Gastrocnemius medialis (tissue), 4 donors: ENCODE measurements around the gene GRIP2. TPM values are rescaled to one million over a fixed set of nuclear protein-coding genes. Genes with fewer than 3 reads are reported as not detected.

Source experiments
- ATAC-seq, 2 donors: fragments of 150-250 bp; one replicate each; pipeline ENCODE4 v1.9.1; 2016
- DNase-seq, 2 donors: peaks; one replicate each; pipeline ENCODE4 v3.0.0-alpha.2; 2019
- H3K27ac ChIP-seq, 4 donors: fragments of 200-600 bp; sonication (generic); 1 replicate in 1 of 4; 2 replicates in 3 of 4; pipeline ENCODE4 v1.5.1; 2016 to 2018; ENCODE audit warnings: mild to moderate bottlenecking in 2 of 4, moderate library complexity in 1 of 4
- H3K27me3 ChIP-seq, 3 donors: fragments of 200-600 bp; sonication (generic) in 2 of 3; 1 replicate in 1 of 3; 2 replicates in 2 of 3; pipeline versions ENCODE4 v1.5.1 to v1.6.0; 2016 to 2019; ENCODE audit warnings: mild to moderate bottlenecking in 1 of 3, moderate library complexity in 1 of 3
- H3K36me3 ChIP-seq, 2 donors: fragments of 200-600 bp; sonication (generic) in 1 of 2; one replicate each; pipeline ENCODE4 v1.5.1; 2017 to 2018
- H3K4me1 ChIP-seq, 2 donors: fragments of 200-600 bp; sonication (generic) in 1 of 2; one replicate each; pipeline ENCODE4 v1.5.1; 2016 to 2017; ENCODE audit warnings: mild to moderate bottlenecking in 2 of 2
- H3K4me3 ChIP-seq, 4 donors: fragments of 200-600 bp; sonication (generic) in 3 of 4; 1 replicate in 1 of 4; 2 replicates in 3 of 4; pipeline ENCODE4 v1.5.1; 2016 to 2019; ENCODE audit warnings: mild to moderate bottlenecking in 2 of 4
- H3K9me3 ChIP-seq, 3 donors: fragments of 200-600 bp; sonication (generic) in 2 of 3; 1 replicate in 1 of 3; 2 replicates in 2 of 3; pipeline ENCODE4 v1.5.1; 2016 to 2019
- CTCF ChIP-seq, 5 experiments: fragments of 450-650 bp in 3 of 5; fragments of 200-600 bp in 2 of 5; sonication (generic) in 2 of 5; IDR thresholded peaks in 4 of 5; conservative IDR thresholded peaks in 1 of 5; 1 replicate in 4 of 5; 2 replicates in 1 of 5; pipeline ENCODE4 v1.5.1; 2016 to 2019; ENCODE audit warnings: antibody characterized with exemption in 5 of 5, mild to moderate bottlenecking in 3 of 5, moderate library complexity in 3 of 5
- POLR2A ChIP-seq, 2 donors: fragments of 450-650 bp; IDR thresholded peaks; one replicate each; pipeline ENCODE4 v1.6.1; 2017; ENCODE audit warnings: antibody characterized with exemption in 2 of 2, mild to moderate bottlenecking in 2 of 2, moderate library complexity in 2 of 2
- in situ Hi-C, 4 donors: fragments of 200-750 bp; cut with MboI; loops; one replicate each; pipeline versions ENCODE4 v1.15.0 to v1.8.0; 2017; ENCODE audit warnings: low sequenced_read_pairs in 4 of 4
- intact Hi-C: fragments of 100-400 bp; cut with DNase I; formaldehyde crosslinking; loops from one replicate; pipeline ENCODE4 v1.15.1; 2023; ENCODE audit warnings: low total_unique reads
- total RNA-seq, 4 donors: library from RNA; depleted of rRNA; stranded (reverse); fragments of >200 nt; gene quantifications; one replicate each; pipeline versions ENCODE4 v1.1.0 to v1.2.3, GENCODE V29; 2016

The GRIP2 gene
- total RNA-seq, 4 donors from 2014 or later: 2.8 to 12.6 (median 4.6) TPM

GRCh38 chr3:14505001-14505802 lies 34.9 kb downstream of the GRIP2 start:
- intact Hi-C loops (loop anchor here (5.0 kb wide), 2 partner anchors 147 to 417 kb away; partner anchors contain the start of gene CCDC174), in situ Hi-C loops (no loop called here)
- no peak for DNase-seq

GRCh38 chr3:14503706-14504065 lies 36.5 kb downstream of the GRIP2 start:
- ATAC-seq (no peak), DNase-seq (peak in 1 of 2 donors; percentile 8)
- Histone ChIP-seq H3K9me3 (peaks cover 0 to 11% (median 0%) of the 10 kb centered on the region in 3 donors), H3K4me1 (no peaks in the 10 kb centered on the region), H3K36me3 (peaks cover 0 to 65% of the 10 kb centered on the region in 2 donors), H3K4me3 (no peak overlapping the region), H3K27me3 (no peaks in the 10 kb centered on the region), H3K27ac (no peak overlapping the region)
- TF ChIP-seq POLR2A (IDR thresholded peaks at IDR 0.05): no peak
- no peak for TF ChIP-seq CTCF (IDR thresholded peaks at IDR 0.05 in 4 of 5, conservative IDR thresholded peaks at IDR 0.05 in 1 of 5)
- intact Hi-C loops (no loop called here), in situ Hi-C loops (loop anchor here in 2 of 4 donors (5.0 kb wide), 2 partner anchors 44 to 49 kb away; no protein-coding TSS in a partner anchor)

More at GRCh38 chr3:14505001-14505802, 34.9 kb downstream of the GRIP2 start:
- H3K36me3 ChIP-seq: peaks cover 0 to 52% of the 10 kb centered on the region in 2 donors
- no peak overlapping the region for H3K27ac ChIP-seq
- ATAC-seq: no peak
- no peaks in the 10 kb centered on the region for H3K27me3 ChIP-seq
- TF ChIP-seq CTCF (IDR thresholded peaks at IDR 0.05 in 4 of 5, conservative IDR thresholded peaks at IDR 0.05 in 1 of 5) (no peak), POLR2A (IDR thresholded peaks at IDR 0.05) (no peak)
- H3K4me1 ChIP-seq: peaks cover 0 to 4% of the 10 kb centered on the region in 2 donors
- no peak overlapping the region for H3K4me3 ChIP-seq
- H3K9me3 ChIP-seq: peaks cover 0 to 11% (median 0%) of the 10 kb centered on the region in 3 donors

DNA sequence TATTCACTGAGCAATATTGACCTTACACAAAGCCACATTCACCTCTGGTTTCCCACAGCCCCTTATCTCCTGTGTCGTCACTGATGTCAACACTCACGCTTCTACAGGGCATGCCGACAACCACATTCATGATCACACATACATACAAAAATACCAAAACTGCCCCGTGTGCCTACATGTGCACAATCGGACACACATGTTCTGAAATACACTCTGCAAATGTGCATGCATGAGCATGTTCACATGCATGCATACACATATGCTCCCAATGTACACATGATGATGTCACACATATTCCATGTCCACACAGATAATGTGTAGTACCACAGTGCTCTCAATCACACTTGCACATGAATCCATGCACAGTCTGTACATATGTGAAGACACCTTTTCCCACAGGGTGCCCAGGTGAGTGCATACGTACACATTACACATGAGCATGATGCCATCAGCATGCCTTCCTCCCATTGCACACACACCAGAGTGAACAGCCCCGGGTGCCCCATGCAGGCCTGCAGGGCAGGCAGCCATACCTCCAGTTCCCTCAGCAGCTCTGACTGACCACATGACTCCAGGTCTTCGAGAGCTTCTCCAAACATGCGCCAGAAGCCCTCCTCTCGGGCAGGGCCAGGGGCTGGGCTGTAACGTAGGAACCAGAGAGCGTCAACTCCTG lies 37.0 kb downstream of the GRIP2 start:
- TF ChIP-seq POLR2A (IDR thresholded peaks at IDR 0.05) (no peak), CTCF (IDR thresholded peaks at IDR 0.05 in 4 of 5, conservative IDR thresholded peaks at IDR 0.05 in 1 of 5) (no peak)
- H3K4me1 ChIP-seq: no peaks in the 10 kb centered on the region
- no peak overlapping the region for H3K4me3 ChIP-seq
- H3K27me3 ChIP-seq: no peaks in the 10 kb centered on the region
- H3K27ac ChIP-seq: no peak overlapping the region
- H3K9me3 ChIP-seq: peaks cover 0 to 11% (median 0%) of the 10 kb centered on the region in 3 donors
- DNase-seq: peak in 1 of 2 donors; percentile 11
- in situ Hi-C loops (loop anchor here in 2 of 4 donors (5.0 kb wide), 2 partner anchors 44 to 49 kb away; no protein-coding TSS in a partner anchor), intact Hi-C loops (no loop called here)
- H3K36me3 ChIP-seq: peaks cover 0 to 68% of the 10 kb centered on the region in 2 donors
- ATAC-seq: no peak

- H3K36me3 ChIP-seq: peaks cover 0 to 75% of the 10 kb centered on the region in 2 donors
These were observed 37.7 kb downstream of the GRIP2 start for GRCh38 chr3:14502472-14502871.

More at GRCh38 chr3:14502472-14502871, 37.7 kb downstream of the GRIP2 start:
- no peak for ATAC-seq
- Histone ChIP-seq H3K4me3 (no peak overlapping the region), H3K27me3 (no peaks in the 10 kb centered on the region), H3K27ac (no peak overlapping the region), H3K9me3 (peaks cover 0 to 11% (median 0%) of the 10 kb centered on the region in 3 donors), H3K4me1 (no peaks in the 10 kb centered on the region)
- in situ Hi-C loops: loop anchor here in 2 of 4 donors (5.0 kb wide), 2 partner anchors 45 to 50 kb away; no protein-coding TSS in a partner anchor
- DNase-seq: no peak
- intact Hi-C loops: no loop called here
- no peak for TF ChIP-seq CTCF (IDR thresholded peaks at IDR 0.05 in 4 of 5, conservative IDR thresholded peaks at IDR 0.05 in 1 of 5)
- no peak for TF ChIP-seq POLR2A (IDR thresholded peaks at IDR 0.05)
